ENCODE measurements around the gene GOLM1.

DNA sequence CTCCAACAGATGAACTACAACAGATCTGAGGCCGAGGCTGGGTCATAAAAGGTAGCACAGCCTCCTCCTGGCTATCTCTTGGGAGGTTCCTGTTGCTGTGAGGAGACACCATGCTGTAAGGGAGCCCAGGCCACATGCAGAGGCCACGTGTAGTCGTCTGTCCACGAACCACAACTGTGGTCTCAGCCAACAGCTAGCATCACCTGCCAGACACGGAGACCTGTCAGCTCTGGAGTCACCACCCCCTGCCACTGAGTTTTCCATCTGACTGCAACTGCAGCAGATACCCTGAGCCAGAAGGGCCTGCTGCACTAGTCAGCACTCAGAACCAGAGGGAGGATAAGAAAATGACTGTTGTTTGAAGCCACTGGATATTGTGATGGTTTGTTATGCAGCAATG lies 12.7 kb upstream of the GOLM1 start:
- no peak for TF ChIP-seq YY1 (IDR thresholded peaks at IDR 0.05; ENCODE audit: insufficient read depth, insufficient read length)
- TF ChIP-seq ZNF274 (IDR thresholded peaks at IDR 0.05; ENCODE audit: low read depth, low read length): no peak
- no peak for TF ChIP-seq SUZ12 (IDR thresholded peaks at IDR 0.05; ENCODE audit: extremely low read depth, insufficient read depth, insufficient read length)
